Measurements from ENCODE around the gene MAGOHB.
"Not testable (repeated sequence)": the region's sequence is repeated elsewhere in the genome, so short reads cannot be mapped to it uniquely, and the experiment has no call there.

Gene MAGOHB

DNA sequence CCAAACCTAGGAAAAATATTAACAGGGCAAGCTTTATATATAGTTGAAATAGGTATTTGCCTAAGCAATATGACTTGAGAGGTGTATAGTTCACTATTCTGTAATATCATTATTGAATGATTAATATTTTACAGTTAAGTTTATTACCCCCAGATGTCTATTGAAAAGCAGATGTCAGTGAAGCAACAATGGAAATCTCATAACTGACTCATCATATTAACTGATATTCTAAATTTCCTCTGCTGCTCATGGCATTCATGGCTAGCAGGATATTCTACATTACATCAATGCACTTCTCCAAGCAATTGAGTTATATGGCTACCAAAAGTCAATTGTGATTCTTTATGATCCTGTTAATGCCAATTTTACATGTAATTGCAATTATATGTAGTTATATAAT is 9.7 kb upstream of the MAGOHB start:
- FAIRE-seq (no peak), DNase-seq (ENCODE audit: insufficient read length, low spot score) (no peak)
- no peak for TF ChIP-seq POLR2A (IDR thresholded peaks at IDR 0.05; ENCODE audit: low read depth, low read length)

DNA sequence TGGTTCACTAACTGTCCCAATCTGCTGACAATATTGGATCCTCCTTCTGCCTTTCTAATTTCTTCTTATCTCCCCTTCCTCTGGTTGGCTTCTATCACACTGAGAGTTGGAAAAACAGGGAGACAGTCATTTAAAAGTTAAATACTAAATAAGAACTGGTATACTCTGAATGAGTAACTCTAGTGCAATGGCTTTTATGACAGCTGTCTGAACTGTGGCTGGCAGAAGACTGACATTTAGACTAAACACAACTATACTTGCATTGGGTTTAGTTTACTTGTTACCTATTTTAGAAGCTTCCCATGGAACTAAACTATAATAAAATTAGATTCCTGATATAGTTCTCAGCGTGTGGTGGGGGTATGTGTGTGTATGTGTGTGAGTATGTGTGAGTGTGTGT is 7.9 kb upstream of the MAGOHB start:
- no peak for TF ChIP-seq POLR2A (IDR thresholded peaks at IDR 0.05; ENCODE audit: low read depth, low read length)
- no peak for FAIRE-seq
- DNase-seq (ENCODE audit: insufficient read length, low spot score) = no peak

- FAIRE-seq (no peak), DNase-seq (ENCODE audit: insufficient read length, low spot score) (no peak)
- TF ChIP-seq POLR2A (IDR thresholded peaks at IDR 0.05; ENCODE audit: low read depth, low read length) = no peak
Observed at GRCh38 chr12:10620078-10620779, 6.8 kb upstream of the MAGOHB start.

GRCh38 chr12:10618338-10618987 is 5.1 kb upstream of the MAGOHB start:
- DNase-seq (ENCODE audit: insufficient read length, low spot score) (peak; percentile 30), FAIRE-seq (peak; percentile 99)
- TF ChIP-seq POLR2A (IDR thresholded peaks at IDR 0.05; ENCODE audit: low read depth, low read length) = no peak

DNA sequence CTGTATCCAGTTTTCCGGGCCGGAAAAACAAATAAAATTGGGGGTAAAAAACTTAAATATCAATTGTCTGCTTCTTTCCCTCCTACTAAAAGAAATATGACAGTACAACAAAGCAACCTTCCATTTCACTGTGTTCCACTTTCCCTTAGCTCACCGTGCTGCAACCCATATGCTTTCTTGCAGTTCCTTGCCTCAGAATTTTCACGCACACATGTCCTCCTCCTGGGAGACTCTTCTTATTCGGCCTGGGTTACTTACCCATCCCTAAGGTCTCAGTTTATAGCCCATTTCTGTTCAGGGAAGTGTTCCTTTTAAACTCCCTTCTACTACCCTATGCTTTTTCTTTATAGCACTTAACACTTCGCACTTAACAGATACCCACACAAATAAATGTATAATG is 4.5 kb upstream of the MAGOHB start:
- FAIRE-seq = peak; percentile 23
- TF ChIP-seq POLR2A (IDR thresholded peaks at IDR 0.05; ENCODE audit: low read depth, low read length) = no peak
- no peak for DNase-seq (ENCODE audit: insufficient read length, low spot score)

DNA sequence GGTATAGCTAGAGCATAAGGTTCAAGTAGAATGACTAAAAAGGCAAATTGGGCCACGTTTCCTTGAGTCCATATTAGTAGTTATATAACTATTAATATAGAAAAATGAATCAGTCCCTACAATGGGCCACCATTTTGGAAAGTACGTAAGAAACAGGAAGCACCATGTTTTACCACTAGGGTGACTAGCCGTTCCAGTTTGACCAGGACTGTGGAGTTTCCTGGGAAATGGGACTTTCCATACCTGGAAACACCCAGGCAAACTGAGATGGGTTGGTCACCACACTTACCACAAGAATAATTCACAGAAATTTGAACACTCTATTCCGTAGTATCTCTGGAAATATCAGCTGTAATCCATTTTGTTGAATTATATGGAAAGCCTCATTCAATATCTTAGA is 2.1 kb upstream of the MAGOHB start:
- no peak for DNase-seq (ENCODE audit: insufficient read length, low spot score)
- no peak for TF ChIP-seq POLR2A (IDR thresholded peaks at IDR 0.05; ENCODE audit: low read depth, low read length)
- no peak for FAIRE-seq

DNA sequence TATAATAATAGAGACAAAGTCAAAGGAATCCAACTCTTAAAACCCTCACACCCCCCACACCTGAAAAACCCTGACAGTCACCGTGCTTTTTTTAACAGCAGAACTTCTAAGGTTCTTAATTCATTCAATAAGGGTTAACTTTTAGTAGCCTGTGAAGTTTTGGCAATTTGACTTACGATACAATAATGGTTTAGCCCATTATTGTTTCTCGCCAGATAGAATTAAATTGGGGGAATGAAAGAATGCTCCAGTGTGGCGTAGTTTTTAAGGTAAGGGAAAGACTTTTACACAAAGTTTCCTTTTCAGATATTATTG is 604 bp upstream of the MAGOHB start:
- DNase-seq (ENCODE audit: insufficient read length, low spot score) (no peak), FAIRE-seq (peak; percentile 27)
- TF ChIP-seq POLR2A (IDR thresholded peaks at IDR 0.05; ENCODE audit: low read depth, low read length) = no peak

- FAIRE-seq (no peak), DNase-seq (ENCODE audit: insufficient read length, low spot score) (no peak)
- no peak for TF ChIP-seq POLR2A (IDR thresholded peaks at IDR 0.05; ENCODE audit: low read depth, low read length)
Observed at GRCh38 chr12:10612984-10613348, 443 bp downstream of the MAGOHB start.

GRCh38 chr12:10612110-10612509 is 1.3 kb downstream of the MAGOHB start:
- no peak for TF ChIP-seq POLR2A (IDR thresholded peaks at IDR 0.05; ENCODE audit: low read depth, low read length)
- DNase-seq (ENCODE audit: insufficient read length, low spot score) (no peak), FAIRE-seq (peak; percentile 38)

DNA sequence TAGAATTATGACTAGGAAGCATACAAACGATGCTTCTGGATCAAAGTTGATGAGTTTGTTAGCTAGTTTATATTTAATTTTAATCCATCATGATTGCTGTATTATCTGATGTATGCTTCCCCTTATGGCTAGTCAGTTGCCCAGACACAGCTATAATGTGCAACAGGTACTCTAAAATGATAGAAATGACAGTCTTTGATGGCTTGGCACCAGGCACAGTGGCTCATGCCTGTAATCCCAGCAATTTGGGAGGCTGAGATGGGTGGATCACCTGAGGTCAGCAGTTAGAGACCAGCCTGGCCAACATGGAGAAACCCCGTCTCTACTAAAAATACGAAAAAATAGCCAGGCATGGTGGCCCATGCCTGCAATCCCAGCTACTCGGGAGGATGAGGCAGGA is 2.2 kb downstream of the MAGOHB start:
- not testable (repeated sequence) for DNase-seq (ENCODE audit: insufficient read length, low spot score); FAIRE-seq

GRCh38 chr12:10610188-10610587 is 3.2 kb downstream of the MAGOHB start:
- no peak for TF ChIP-seq POLR2A (IDR thresholded peaks at IDR 0.05; ENCODE audit: low read depth, low read length)
- no peak for FAIRE-seq

DNA sequence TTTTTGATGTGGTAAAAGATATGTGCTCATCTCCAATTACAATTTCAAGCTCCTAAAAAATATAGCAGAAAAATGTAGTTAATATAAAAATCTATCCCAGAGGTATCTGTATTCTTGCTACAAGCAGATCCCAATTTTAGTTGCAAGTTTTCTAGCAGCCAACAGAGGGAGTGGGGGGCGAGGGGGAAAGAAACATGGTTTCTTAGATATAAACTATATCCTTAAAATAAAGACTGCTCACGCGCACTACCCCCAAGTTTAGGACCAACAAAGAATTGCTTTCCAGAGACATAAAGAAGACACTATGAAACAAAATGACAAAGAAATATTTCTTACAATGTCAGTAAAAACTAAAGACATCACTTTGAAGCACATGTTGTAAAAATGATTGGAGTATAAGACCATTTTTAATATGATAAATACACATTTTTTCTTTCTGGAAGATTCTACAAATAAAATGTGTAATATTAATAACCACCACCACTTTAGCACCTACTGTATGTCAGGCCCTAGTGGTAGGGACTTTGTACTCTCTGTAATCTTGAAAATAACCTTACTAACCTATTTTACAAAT is 5.4 kb downstream of the MAGOHB start:
- no peak for TF ChIP-seq POLR2A (IDR thresholded peaks at IDR 0.05; ENCODE audit: low read depth, low read length)
- DNase-seq (ENCODE audit: insufficient read length, low spot score) (no peak), FAIRE-seq (no peak)

More at GRCh38 chr12:10610188-10610587, 3.2 kb downstream of the MAGOHB start:
- no peak for DNase-seq (ENCODE audit: insufficient read length, low spot score)

DNA sequence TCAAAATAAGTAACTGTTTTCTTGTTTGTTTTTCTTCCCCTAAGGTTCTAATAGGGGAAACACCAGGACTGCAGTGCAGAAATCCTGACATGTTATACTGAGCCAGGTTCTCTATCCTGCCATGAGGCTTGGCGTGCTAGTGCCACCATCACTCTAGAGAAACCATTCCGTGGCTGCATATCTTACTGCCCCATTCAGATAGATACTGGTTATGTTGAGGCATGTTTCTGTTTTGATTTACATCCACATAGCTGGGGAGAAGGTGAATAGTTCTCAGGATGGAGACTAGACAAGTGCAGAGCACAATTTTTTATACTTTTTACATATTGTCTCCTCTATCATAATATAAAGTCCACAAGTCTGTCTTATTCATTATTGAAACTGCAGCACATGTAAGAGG is 11.5 kb downstream of the MAGOHB start:
- FAIRE-seq = no peak
- no peak for DNase-seq (ENCODE audit: insufficient read length, low spot score)
- no peak for TF ChIP-seq POLR2A (IDR thresholded peaks at IDR 0.05; ENCODE audit: low read depth, low read length)

- FAIRE-seq = peak; percentile 38
- no peak for DNase-seq (ENCODE audit: insufficient read length, low spot score)
- no peak for TF ChIP-seq POLR2A (IDR thresholded peaks at IDR 0.05; ENCODE audit: low read depth, low read length)
Observed at GRCh38 chr12:10600988-10601387, 12.4 kb downstream of the MAGOHB start.

- no peak for TF ChIP-seq POLR2A (IDR thresholded peaks at IDR 0.05; ENCODE audit: low read depth, low read length)
- FAIRE-seq (no peak), DNase-seq (ENCODE audit: insufficient read length, low spot score) (no peak)
Observed at GRCh38 chr12:10595881-10596280, 17.5 kb downstream of the MAGOHB start.

All from H54 (cell line).